Keratinocyte (primary cell): ENCODE results near the gene ZNF773.
"Not testable (repeated sequence)": the region's sequence is repeated elsewhere in the genome, so short reads cannot be mapped to it uniquely, and the experiment has no call there.

Source experiments
- EZH2 ChIP-seq: IDR thresholded peaks from one replicate; pipeline ENCODE4 v1.6.1; 2012; ENCODE audit warnings: inconsistent platforms, mild to moderate bottlenecking, low read length, moderate library complexity
- TF ChIP-seq, protein P1 (sequence below), 3 experiments: IDR thresholded peaks in 1 of 3; conservative IDR thresholded peaks in 1 of 3; optimal IDR thresholded peaks in 1 of 3; 2 replicates in 2 of 3; 3 replicates in 1 of 3; pipeline versions ENCODE3 to v1.5.1; 2011; ENCODE audit warnings: low read length in 3 of 3, mild to moderate bottlenecking in 3 of 3, moderate library complexity in 2 of 3, control low read depth in 1 of 3, inconsistent platforms in 1 of 3; ENCODE audit not compliant: insufficient read depth in 2 of 3; ENCODE audit errors: extremely low read depth in 1 of 3

DNA sequence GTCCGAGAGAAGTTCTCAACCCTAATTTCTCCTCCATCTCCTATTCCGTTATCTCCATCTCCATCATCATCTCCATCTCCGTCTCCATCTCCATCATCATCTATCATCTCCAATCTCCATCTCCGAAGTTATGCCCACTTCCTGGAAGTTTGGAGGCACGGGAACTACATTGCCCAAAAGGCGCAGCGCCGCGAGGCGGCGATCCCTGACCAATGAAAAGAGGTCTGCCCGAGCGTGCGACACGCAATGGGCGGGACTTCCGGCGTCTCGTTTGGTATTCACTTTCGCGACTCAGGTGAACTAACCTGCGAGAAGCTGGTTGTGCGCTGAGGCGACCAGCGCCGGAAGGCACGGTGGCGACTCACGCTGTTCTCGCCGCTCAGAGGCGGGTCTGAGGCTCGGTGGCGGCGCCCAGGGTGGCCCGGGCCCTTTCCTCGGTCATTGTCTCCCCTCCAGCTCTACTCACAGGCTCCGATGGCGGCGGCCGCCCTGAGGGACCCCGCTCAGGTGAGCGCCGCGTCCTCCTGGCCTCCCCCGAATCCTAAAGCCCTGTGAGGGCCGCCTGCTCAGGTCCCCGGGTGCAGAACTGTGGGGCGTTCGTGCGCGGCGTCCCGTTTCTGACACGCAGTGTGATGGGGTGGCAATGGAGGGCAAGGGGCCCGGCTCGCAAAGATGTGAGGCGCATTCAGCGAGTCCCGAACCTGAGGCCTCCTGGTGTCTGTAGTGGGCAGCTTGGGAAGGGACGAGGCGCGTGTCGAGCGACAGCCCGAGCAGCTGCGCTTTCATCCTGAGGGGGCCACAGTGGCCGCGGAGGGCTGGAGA lies 12.1 kb upstream of the ZNF773 start, which contains the start of gene ZNF419:
- TF ChIP-seq, protein P1, sequence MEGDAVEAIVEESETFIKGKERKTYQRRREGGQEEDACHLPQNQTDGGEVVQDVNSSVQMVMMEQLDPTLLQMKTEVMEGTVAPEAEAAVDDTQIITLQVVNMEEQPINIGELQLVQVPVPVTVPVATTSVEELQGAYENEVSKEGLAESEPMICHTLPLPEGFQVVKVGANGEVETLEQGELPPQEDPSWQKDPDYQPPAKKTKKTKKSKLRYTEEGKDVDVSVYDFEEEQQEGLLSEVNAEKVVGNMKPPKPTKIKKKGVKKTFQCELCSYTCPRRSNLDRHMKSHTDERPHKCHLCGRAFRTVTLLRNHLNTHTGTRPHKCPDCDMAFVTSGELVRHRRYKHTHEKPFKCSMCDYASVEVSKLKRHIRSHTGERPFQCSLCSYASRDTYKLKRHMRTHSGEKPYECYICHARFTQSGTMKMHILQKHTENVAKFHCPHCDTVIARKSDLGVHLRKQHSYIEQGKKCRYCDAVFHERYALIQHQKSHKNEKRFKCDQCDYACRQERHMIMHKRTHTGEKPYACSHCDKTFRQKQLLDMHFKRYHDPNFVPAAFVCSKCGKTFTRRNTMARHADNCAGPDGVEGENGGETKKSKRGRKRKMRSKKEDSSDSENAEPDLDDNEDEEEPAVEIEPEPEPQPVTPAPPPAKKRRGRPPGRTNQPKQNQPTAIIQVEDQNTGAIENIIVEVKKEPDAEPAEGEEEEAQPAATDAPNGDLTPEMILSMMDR (optimal IDR thresholded peaks at IDR 0.05 in 1 of 3, IDR thresholded peaks at IDR 0.05 in 1 of 3, conservative IDR thresholded peaks at IDR 0.05 in 1 of 3; ENCODE audit: extremely low read depth in 1 of 3, insufficient read depth in 2 of 3, low read length in 3 of 3): not testable (repeated sequence)
- not testable (repeated sequence) for TF ChIP-seq EZH2
